ENCODE measurements around the gene TP53I13. TPM values are rescaled to one million over a fixed set of nuclear protein-coding genes. Genes with fewer than 3 reads are reported as not detected.
A peak's percentile ranks its signal among the peaks of the same experiment; 100 is the strongest.

The TP53I13 gene
- total and polyA plus RNA-seq, 4 experiments from 2014 or later = 31.5 to 158 (median 98.1) TPM

GRCh38 chr17:29615492-29616299 lies 47.2 kb downstream of the TP53I13 start:
- ChIA-PET POLR2A (ENCODE audit: partially characterized antibody) (interaction anchor here (0.7 to 6.9 kb wide), 19 partner anchors 9 to 896 kb away, joined by 3 to 127 read pairs (median 4); partner anchors contain the start of genes ABHD15, ANKRD13B, BLMH and GIT1), CTCF (ENCODE audit: partially characterized antibody) (interaction anchor here (0.6 to 22.5 kb wide), 22 partner anchors 9 to 316 kb away, joined by 3 to 523 read pairs (median 3); partner anchors contain the start of genes ABHD15, ANKRD13B and TP53I13)
- Histone ChIP-seq H3K4me1 (ENCODE audit: insufficient read depth, low read length) (peaks cover 57% of the 10 kb centered on the region), H3K4me3 (ENCODE audit: low read length in 2 of 2) (peak overlapping the region; percentile 89 to 92), H3K9me3 (ENCODE audit: control insufficient read depth in 1 of 2, low read length in 2 of 2) (no peaks in the 10 kb centered on the region), H3K27me3 (ENCODE audit: insufficient read depth, low read length) (no peaks in the 10 kb centered on the region), H3K27ac (ENCODE audit: low read depth, low read length) (peak overlapping the region; percentile 47), H3K36me3 (ENCODE audit: insufficient read depth, low read length) (no peaks in the 10 kb centered on the region)
- H3K4me3 Mint-ChIP-seq = peak overlapping the region; percentile 88 to 94 (median 92)
- intact Hi-C loops (cut with micrococcal nuclease) = loop anchor here (1.0 to 10.0 kb wide), 3 partner anchors 26 to 479 kb away; partner anchors contain the start of genes GIT1 and TP53I13
- peaks cover 17 to 41% (median 29%) of the 10 kb centered on the region in 4 donors for H3K4me1 Mint-ChIP-seq
- H3K9me3 Mint-ChIP-seq = no peaks in the 10 kb centered on the region
- peaks cover 0 to 1% of the 10 kb centered on the region in 2 donors for H3K36me3 Mint-ChIP-seq
- DNase-seq = peak; percentile 82 to 86 (median 84)
- peak overlapping the region; percentile 83 to 97 (median 92) for H3K27ac Mint-ChIP-seq
- H3K27me3 Mint-ChIP-seq = no peaks in the 10 kb centered on the region

GRCh38 chr17:29616300-29617048 lies 48.0 kb downstream of the TP53I13 start:
- Mint-ChIP-seq H3K27ac (peak overlapping the region; percentile 11 to 89 (median 63)), H3K36me3 (peaks cover 0 to 1% of the 10 kb centered on the region in 2 donors), H3K27me3 (no peaks in the 10 kb centered on the region), H3K4me3 (peak overlapping the region; percentile 88 to 94 (median 92)), H3K9me3 (no peaks in the 10 kb centered on the region), H3K4me1 (peaks cover 17 to 45% (median 29%) of the 10 kb centered on the region in 4 donors)
- CTCF ChIA-PET (ENCODE audit: partially characterized antibody) = interaction anchor here (0.6 to 22.5 kb wide), 40 partner anchors 9 to 322 kb away, joined by 3 to 523 read pairs (median 6); partner anchors contain the start of genes ABHD15, ANKRD13B, NUFIP2 and SSH2
- peak in 2 of 5 donors; percentile 18 to 22 for DNase-seq
- no peaks in the 10 kb centered on the region for H3K27me3 ChIP-seq (ENCODE audit: insufficient read depth, low read length)
- H3K4me3 ChIP-seq (ENCODE audit: low read length in 2 of 2) = peak overlapping the region; percentile 64 to 89
- POLR2A ChIA-PET (ENCODE audit: partially characterized antibody) = interaction anchor here (0.6 to 6.9 kb wide), 28 partner anchors 9 to 1697 kb away, joined by 3 to 127 read pairs (median 6); partner anchors contain the start of genes ABHD15, ANKRD13B, BLMH and EVI2B
- H3K4me1 ChIP-seq (ENCODE audit: insufficient read depth, low read length) = peaks cover 57% of the 10 kb centered on the region
- no peaks in the 10 kb centered on the region for H3K9me3 ChIP-seq (ENCODE audit: control insufficient read depth in 1 of 2, low read length in 2 of 2)
- intact Hi-C loops (cut with micrococcal nuclease) = loop anchor here (1.0 to 10.0 kb wide), 4 partner anchors 145 to 478 kb away; partner anchors contain the start of gene SSH2
- no peak overlapping the region for H3K27ac ChIP-seq (ENCODE audit: low read depth, low read length)
- H3K36me3 ChIP-seq (ENCODE audit: insufficient read depth, low read length) = no peaks in the 10 kb centered on the region

DNA sequence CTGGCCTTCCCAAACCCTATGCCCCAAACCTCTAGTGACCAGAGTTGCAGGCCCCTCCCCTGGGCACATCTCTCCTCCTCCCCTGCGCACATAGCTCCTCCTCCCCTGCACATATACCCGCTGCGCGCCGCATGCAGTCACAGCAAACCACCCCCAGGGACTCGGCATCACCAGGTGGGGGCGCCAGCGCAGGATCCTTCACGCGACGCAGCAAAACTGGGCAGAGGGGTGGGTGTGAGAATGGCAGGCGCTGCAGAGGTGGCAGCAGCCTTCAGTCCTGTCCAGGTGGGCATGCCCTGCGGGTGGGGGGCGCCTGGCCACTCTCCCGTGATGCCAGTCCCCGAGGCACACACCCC lies 48.6 kb downstream of the TP53I13 start:
- peaks cover 62% of the 10 kb centered on the region for H3K4me1 ChIP-seq (ENCODE audit: insufficient read depth, low read length)
- H3K27ac ChIP-seq (ENCODE audit: low read depth, low read length) = peak overlapping the region; percentile 43
- intact Hi-C loops (cut with micrococcal nuclease) = loop anchor here (1.0 to 10.0 kb wide), 4 partner anchors 144 to 478 kb away; partner anchors contain the start of gene SSH2
- CTCF ChIA-PET (ENCODE audit: partially characterized antibody) = interaction anchor here (0.6 to 22.5 kb wide), 44 partner anchors 8 to 323 kb away, joined by 3 to 523 read pairs (median 5); partner anchors contain the start of genes ABHD15, ANKRD13B, NUFIP2 and SSH2
- H3K27me3 ChIP-seq (ENCODE audit: insufficient read depth, low read length) = no peaks in the 10 kb centered on the region
- POLR2A ChIA-PET (ENCODE audit: partially characterized antibody) = interaction anchor here (0.5 to 6.9 kb wide), 35 partner anchors 8 to 1697 kb away, joined by 3 to 127 read pairs (median 4); partner anchors contain the start of genes ABHD15, ANKRD13B, BLMH and EVI2B
- H3K9me3 Mint-ChIP-seq = no peaks in the 10 kb centered on the region
- peak; percentile 89 to 94 (median 91) for DNase-seq
- H3K27ac Mint-ChIP-seq = peak overlapping the region; percentile 63 to 89 (median 81)
- peak overlapping the region; percentile 82 to 94 (median 92) for H3K4me3 Mint-ChIP-seq
- peaks cover 0 to 1% of the 10 kb centered on the region in 2 donors for H3K36me3 Mint-ChIP-seq
- H3K4me3 ChIP-seq (ENCODE audit: low read length in 2 of 2) = peak overlapping the region; percentile 64 to 89
- no peaks in the 10 kb centered on the region for H3K9me3 ChIP-seq (ENCODE audit: control insufficient read depth in 1 of 2, low read length in 2 of 2)
- peaks cover 20 to 51% (median 33%) of the 10 kb centered on the region in 4 donors for H3K4me1 Mint-ChIP-seq
- no peaks in the 10 kb centered on the region for H3K36me3 ChIP-seq (ENCODE audit: insufficient read depth, low read length)
- H3K27me3 Mint-ChIP-seq = no peaks in the 10 kb centered on the region

DNA sequence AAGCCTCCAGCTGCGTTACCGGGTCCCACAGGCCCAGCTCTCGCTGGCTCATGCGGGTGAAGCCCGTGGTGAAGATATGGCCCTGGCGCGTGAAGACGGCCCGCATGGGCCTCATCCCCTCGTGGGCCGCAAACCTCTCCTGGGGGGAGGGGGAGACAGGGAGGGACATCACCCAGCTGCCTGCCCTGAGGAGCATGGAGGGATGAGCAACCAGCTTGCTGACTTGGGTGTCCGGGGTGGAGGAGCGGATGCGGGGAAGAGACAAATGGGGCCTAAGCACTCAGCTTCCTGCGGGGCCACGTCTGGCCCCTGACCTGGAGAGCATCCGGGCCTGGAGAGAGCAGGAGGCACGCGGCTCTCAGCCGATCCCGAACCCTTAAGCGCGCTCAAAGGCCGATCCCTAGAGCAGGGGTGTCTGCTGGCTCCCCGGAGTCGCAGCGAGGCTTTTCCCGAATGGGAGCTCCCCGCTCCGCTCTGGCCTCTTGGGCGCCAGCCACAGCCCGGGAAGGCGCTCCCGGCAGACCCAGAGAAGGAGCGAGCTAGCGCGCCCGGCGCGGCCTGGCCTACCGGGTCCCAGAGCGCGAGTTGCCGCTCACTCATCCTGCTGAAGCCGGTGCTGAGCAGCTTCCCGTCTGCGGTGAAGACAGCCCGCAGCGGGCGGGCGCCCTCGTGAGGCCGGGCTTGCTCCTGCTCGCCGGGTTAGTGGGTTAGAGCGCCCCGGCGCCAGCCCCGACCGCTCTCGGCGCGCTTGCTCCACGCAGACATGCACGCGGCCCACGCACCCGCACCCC lies 49.2 kb downstream of the TP53I13 start:
- Mint-ChIP-seq H3K27me3 (no peaks in the 10 kb centered on the region), H3K27ac (peak overlapping the region; percentile 69 to 89 (median 81)), H3K36me3 (peaks cover 0 to 1% of the 10 kb centered on the region in 2 donors), H3K4me1 (peaks cover 20 to 54% (median 35%) of the 10 kb centered on the region in 4 donors), H3K9me3 (no peaks in the 10 kb centered on the region), H3K4me3 (peak overlapping the region; percentile 82 to 94 (median 92))
- intact Hi-C loops (cut with micrococcal nuclease) = loop anchor here (1.0 to 10.0 kb wide), 5 partner anchors 89 to 477 kb away; partner anchors contain the start of gene SSH2
- Histone ChIP-seq H3K4me3 (ENCODE audit: low read length in 2 of 2) (peak overlapping the region; percentile 61 to 89), H3K36me3 (ENCODE audit: insufficient read depth, low read length) (no peaks in the 10 kb centered on the region), H3K4me1 (ENCODE audit: insufficient read depth, low read length) (peaks cover 65% of the 10 kb centered on the region), H3K9me3 (ENCODE audit: control insufficient read depth in 1 of 2, low read length in 2 of 2) (no peaks in the 10 kb centered on the region), H3K27me3 (ENCODE audit: insufficient read depth, low read length) (no peaks in the 10 kb centered on the region), H3K27ac (ENCODE audit: low read depth, low read length) (peak overlapping the region; percentile 43)
- ChIA-PET CTCF (ENCODE audit: partially characterized antibody) (interaction anchor here (0.7 to 22.5 kb wide), 43 partner anchors 8 to 323 kb away, joined by 3 to 523 read pairs (median 5); partner anchors contain the start of genes ABHD15, ANKRD13B, NUFIP2 and SSH2), POLR2A (ENCODE audit: partially characterized antibody) (interaction anchor here (0.5 to 6.9 kb wide), 33 partner anchors 8 to 1696 kb away, joined by 3 to 127 read pairs (median 5); partner anchors contain the start of genes ABHD15, ANKRD13B, BLMH and EVI2B)
- peak; percentile 85 to 90 (median 87) for DNase-seq

DNA sequence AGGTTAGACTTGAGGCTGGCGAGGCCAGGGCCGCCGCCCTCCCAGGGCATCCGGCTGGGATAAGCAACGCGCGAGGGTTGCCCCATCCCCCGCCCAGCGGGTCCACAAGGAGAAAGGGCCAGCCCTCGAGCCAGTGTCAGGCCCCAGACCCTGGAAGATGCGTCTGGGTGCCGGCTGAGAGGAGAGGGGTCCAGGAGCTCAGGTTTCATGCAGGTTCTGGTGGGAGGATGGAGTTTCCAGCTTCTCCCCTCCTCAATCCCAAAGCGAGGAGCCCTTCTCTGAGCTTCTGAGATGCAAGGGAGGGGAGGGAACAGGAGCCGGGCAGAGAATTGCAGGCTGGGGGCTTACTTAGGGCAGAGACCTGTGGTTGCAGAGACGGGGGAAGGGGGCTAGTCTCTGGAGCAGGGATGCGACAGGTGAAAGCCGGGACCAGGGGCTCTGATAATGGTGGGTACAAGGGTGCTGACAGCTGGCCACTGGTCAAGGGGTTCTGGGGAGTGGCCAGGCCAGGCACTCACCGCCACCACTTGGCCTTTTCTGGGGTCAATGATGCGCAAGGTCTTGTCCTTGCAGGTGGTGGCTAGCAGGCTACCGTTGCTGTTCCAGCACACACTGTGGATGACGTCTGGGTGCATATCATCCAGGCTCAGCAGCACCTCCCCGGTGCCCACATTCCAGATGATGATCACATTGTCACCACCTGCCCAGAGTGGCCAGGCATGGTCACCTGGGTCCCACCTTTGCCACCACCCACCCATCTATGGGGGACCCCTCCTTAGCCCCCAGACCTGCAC lies 50.0 kb downstream of the TP53I13 start:
- intact Hi-C loops (cut with micrococcal nuclease) = loop anchor here (2.0 to 10.0 kb wide), 2 partner anchors 88 to 476 kb away; no protein-coding TSS in a partner anchor
- Histone ChIP-seq H3K9me3 (ENCODE audit: control insufficient read depth in 1 of 2, low read length in 2 of 2) (no peaks in the 10 kb centered on the region), H3K4me1 (ENCODE audit: insufficient read depth, low read length) (peaks cover 66% of the 10 kb centered on the region), H3K27me3 (ENCODE audit: insufficient read depth, low read length) (no peaks in the 10 kb centered on the region), H3K36me3 (ENCODE audit: insufficient read depth, low read length) (no peaks in the 10 kb centered on the region), H3K27ac (ENCODE audit: low read depth, low read length) (no peak overlapping the region), H3K4me3 (ENCODE audit: low read length in 2 of 2) (no peak overlapping the region)
- peaks cover 22 to 61% (median 40%) of the 10 kb centered on the region in 4 donors for H3K4me1 Mint-ChIP-seq
- no peaks in the 10 kb centered on the region for H3K9me3 Mint-ChIP-seq
- ChIA-PET POLR2A (ENCODE audit: partially characterized antibody) (interaction anchor here (0.6 to 6.9 kb wide), 19 partner anchors 11 to 312 kb away, joined by 3 to 127 read pairs (median 14); partner anchors contain the start of genes ABHD15, ANKRD13B, GIT1 and SSH2), CTCF (ENCODE audit: partially characterized antibody) (interaction anchor here (1.0 to 22.5 kb wide), 26 partner anchors 7 to 312 kb away, joined by 3 to 523 read pairs (median 7); partner anchors contain the start of genes ABHD15, ANKRD13B, SSH2 and TP53I13)
- peak overlapping the region in 4 of 8 donors; percentile 10 to 91 (median 34) for H3K4me3 Mint-ChIP-seq
- H3K27me3 Mint-ChIP-seq = no peaks in the 10 kb centered on the region
- peak overlapping the region in 3 of 7 donors; percentile 17 to 88 (median 57) for H3K27ac Mint-ChIP-seq
- no peak for DNase-seq
- H3K36me3 Mint-ChIP-seq = peaks cover 0 to 1% of the 10 kb centered on the region in 2 donors
